Neural cell (in vitro differentiated cells): Measurements from ENCODE around the gene TMEM185B. TPM values are rescaled to one million over a fixed set of nuclear protein-coding genes. Genes with fewer than 3 reads are reported as not detected.
"Not testable (repeated sequence)": the region's sequence is repeated elsewhere in the genome, so short reads cannot be mapped to it uniquely, and the experiment has no call there.

ENCODE experiments used
- H2AFZ ChIP-seq: fragments of 200-600, 300-800 bp; sonication (generic), shearing (Covaris generic); 2 replicates; pipeline ENCODE4 v1.6.0; 2014; ENCODE audit warnings: low read depth, mild to moderate bottlenecking, antibody characterized with exemption, low read length, moderate library complexity
- H3F3A ChIP-seq: fragments of 200-600 bp; shearing (Covaris generic); 2 replicates; pipeline ENCODE4 v1.6.1; 2016; ENCODE audit warnings: mild to moderate bottlenecking, moderate library complexity, mixed read lengths, antibody characterized with exemption, low read length; ENCODE audit not compliant: insufficient read depth, poor library complexity, severe bottlenecking
- H3K27ac ChIP-seq: fragments of 200-600, 300-800 bp; sonication (generic), shearing (Covaris generic); 2 replicates; pipeline ENCODE4 v1.5.1; 2014; ENCODE audit warnings: mild to moderate bottlenecking, low read length, moderate library complexity
- H3K27me3 ChIP-seq: fragments of 300-800, 200-600 bp; sonication (generic), shearing (Covaris generic); 2 replicates; pipeline ENCODE4 v1.6.0; 2014; ENCODE audit warnings: mild to moderate bottlenecking, low read depth, low read length, moderate library complexity; ENCODE audit not compliant: insufficient read depth
- H3K36me3 ChIP-seq: fragments of 300-800, 200-600 bp; sonication (generic), shearing (Covaris generic); 2 replicates; pipeline ENCODE4 v1.5.1; 2014; ENCODE audit warnings: mild to moderate bottlenecking, antibody characterized with exemption, low read length, moderate library complexity; ENCODE audit not compliant: insufficient read depth
- H3K4me2 ChIP-seq: fragments of 300-800, 200-600 bp; sonication (generic), shearing (Covaris generic); 2 replicates; pipeline ENCODE4 v1.6.0; 2014; ENCODE audit warnings: mild to moderate bottlenecking, low read length
- H3K4me3 ChIP-seq: fragments of 300-800, 200-600 bp; sonication (generic), shearing (Covaris generic); 2 replicates; pipeline ENCODE4 v1.5.1; 2014; ENCODE audit warnings: mild to moderate bottlenecking, low read length, moderate library complexity
- H3K79me2 ChIP-seq: fragments of 200-600 bp; shearing (Covaris generic); replicated peaks from 2 replicates; pipeline ENCODE4 v1.6.0; 2014; ENCODE audit warnings: mild to moderate bottlenecking, low read length, moderate library complexity; ENCODE audit not compliant: insufficient read depth
- H3K9ac ChIP-seq: fragments of 300-800, 200-600 bp; sonication (generic), shearing (Covaris generic); 2 replicates; pipeline ENCODE4 v1.6.1; 2016; ENCODE audit warnings: mild to moderate bottlenecking, low read length, mixed read lengths
- H3K9me2 ChIP-seq: fragments of 200-600 bp; shearing (Covaris generic); 2 replicates; pipeline ENCODE4 v1.6.1; 2016; ENCODE audit warnings: mild to moderate bottlenecking, low read length, mixed read lengths; ENCODE audit not compliant: insufficient read depth
- H3K9me3 ChIP-seq: fragments of 200-600, 300-800 bp; sonication (generic), shearing (Covaris generic); 2 replicates; pipeline ENCODE4 v1.6.1; 2016; ENCODE audit warnings: mild to moderate bottlenecking, mixed run types, low read length, moderate library complexity, mixed read lengths
- H4K20me1 ChIP-seq: fragments of 200-600 bp; shearing (Covaris generic); 2 replicates; pipeline ENCODE4 v1.6.1; 2016; ENCODE audit warnings: mild to moderate bottlenecking, mixed run types; ENCODE audit not compliant: insufficient read depth
- EP300 ChIP-seq: fragments of 450-650 bp; conservative IDR thresholded peaks from 2 replicates; pipeline ENCODE4 v1.6.1; 2014; ENCODE audit warnings: antibody characterized with exemption, mild to moderate bottlenecking, moderate library complexity; ENCODE audit not compliant: poor library complexity, severe bottlenecking
- EZH2 ChIP-seq: fragments of 200-600, 300-800 bp; shearing (Covaris generic), sonication (generic); IDR thresholded peaks from 2 replicates; pipeline ENCODE4 v1.6.1; 2014; ENCODE audit warnings: antibody characterized with exemption, low read length, borderline replicate concordance, mild to moderate bottlenecking; ENCODE audit not compliant: insufficient read depth, poor library complexity, severe bottlenecking
- MXI1 ChIP-seq: fragments of 450-650 bp; conservative IDR thresholded peaks from 2 replicates; pipeline ENCODE4 v1.6.1; 2014; ENCODE audit warnings: antibody characterized with exemption, mild to moderate bottlenecking; ENCODE audit not compliant: poor library complexity, severe bottlenecking
- POLR2AphosphoS5 ChIP-seq: IDR thresholded peaks from 2 replicates; pipeline ENCODE4 v1.6.1; 2012
- RAD21 ChIP-seq: fragments of 450-650 bp; conservative IDR thresholded peaks from 2 replicates; pipeline ENCODE4 v1.6.1; 2014; ENCODE audit warnings: antibody characterized with exemption, mild to moderate bottlenecking, moderate library complexity
- REST ChIP-seq: IDR thresholded peaks from 2 replicates; pipeline ENCODE4 v1.6.1; 2012; ENCODE audit warnings: borderline replicate concordance
- SMC3 ChIP-seq: fragments of 450-650 bp; conservative IDR thresholded peaks from 2 replicates; pipeline ENCODE4 v1.6.1; 2014; ENCODE audit warnings: antibody characterized with exemption, mild to moderate bottlenecking, moderate library complexity; ENCODE audit not compliant: poor library complexity
- polyA plus RNA-seq: library from polyadenylated mRNA; depleted of rRNA; stranded (reverse); fragments of >200 nt; gene quantifications from 2 replicates; pipeline ENCODE4 v1.2.3, GENCODE V29; 2014
- TF ChIP-seq, protein P1 (sequence below): fragments of 450-650 bp; IDR thresholded peaks from 2 replicates; pipeline ENCODE4 v1.5.1; 2014; ENCODE audit warnings: antibody characterized with exemption, mild to moderate bottlenecking, moderate library complexity; ENCODE audit not compliant: poor library complexity, severe bottlenecking

Gene TMEM185B
- polyA plus RNA-seq, 1 donor from 2014 or later, result 4.4 TPM

- Histone ChIP-seq H3K4me2 (no peak overlapping the region), H3K9me2 (no peaks in the 10 kb centered on the region), H3K27me3 (no peaks in the 10 kb centered on the region), H3K79me2 (no peaks in the 10 kb centered on the region), H3K4me3 (no peak overlapping the region), H4K20me1 (no peaks in the 10 kb centered on the region), H3K36me3 (no peaks in the 10 kb centered on the region), H3F3A (no peaks in the 10 kb centered on the region), H3K27ac (no peak overlapping the region), H2AFZ (no peak overlapping the region), H3K9me3 (no peaks in the 10 kb centered on the region), H3K9ac (no peak overlapping the region)
- TF ChIP-seq EZH2 (no peak), EP300 (no peak), MXI1 (no peak), POLR2AphosphoS5 (no peak), SMC3 (no peak), REST (no peak), RAD21 (no peak)
- TF ChIP-seq, protein P1, sequence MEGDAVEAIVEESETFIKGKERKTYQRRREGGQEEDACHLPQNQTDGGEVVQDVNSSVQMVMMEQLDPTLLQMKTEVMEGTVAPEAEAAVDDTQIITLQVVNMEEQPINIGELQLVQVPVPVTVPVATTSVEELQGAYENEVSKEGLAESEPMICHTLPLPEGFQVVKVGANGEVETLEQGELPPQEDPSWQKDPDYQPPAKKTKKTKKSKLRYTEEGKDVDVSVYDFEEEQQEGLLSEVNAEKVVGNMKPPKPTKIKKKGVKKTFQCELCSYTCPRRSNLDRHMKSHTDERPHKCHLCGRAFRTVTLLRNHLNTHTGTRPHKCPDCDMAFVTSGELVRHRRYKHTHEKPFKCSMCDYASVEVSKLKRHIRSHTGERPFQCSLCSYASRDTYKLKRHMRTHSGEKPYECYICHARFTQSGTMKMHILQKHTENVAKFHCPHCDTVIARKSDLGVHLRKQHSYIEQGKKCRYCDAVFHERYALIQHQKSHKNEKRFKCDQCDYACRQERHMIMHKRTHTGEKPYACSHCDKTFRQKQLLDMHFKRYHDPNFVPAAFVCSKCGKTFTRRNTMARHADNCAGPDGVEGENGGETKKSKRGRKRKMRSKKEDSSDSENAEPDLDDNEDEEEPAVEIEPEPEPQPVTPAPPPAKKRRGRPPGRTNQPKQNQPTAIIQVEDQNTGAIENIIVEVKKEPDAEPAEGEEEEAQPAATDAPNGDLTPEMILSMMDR, result no peak
These were observed 19.8 kb downstream of the TMEM185B start for GRCh38 chr2:120203251-120204021.

DNA sequence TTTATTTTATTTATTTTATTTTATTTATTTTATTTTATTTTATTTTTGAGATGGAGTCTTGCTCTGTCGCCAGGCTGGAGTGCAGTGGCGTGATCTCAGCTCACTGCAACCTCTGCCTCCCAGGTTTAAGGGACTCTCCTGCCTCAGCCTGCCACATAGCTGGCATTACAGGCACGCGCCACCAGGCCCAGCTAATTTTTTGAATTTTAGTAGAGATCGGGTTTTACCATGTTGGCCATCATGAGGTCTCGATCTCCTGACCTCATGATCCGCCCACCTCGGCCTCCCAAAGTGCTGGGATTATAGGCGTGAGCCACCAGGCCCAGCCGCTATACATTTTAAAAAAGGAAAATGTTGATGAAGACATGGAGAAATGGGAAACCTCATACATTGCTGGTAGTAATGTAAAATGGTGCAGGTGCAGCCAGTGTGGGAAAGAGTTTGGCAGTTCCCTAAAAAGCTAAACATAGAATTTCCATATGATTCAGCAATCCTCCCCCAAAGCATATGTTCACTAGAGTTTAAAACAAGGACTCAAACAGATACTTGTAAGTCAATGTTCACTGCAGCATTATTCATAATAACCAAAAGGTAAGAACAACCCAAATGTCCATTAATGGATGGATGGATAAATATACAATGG, 23.3 kb downstream of the TMEM185B start:
- not testable (repeated sequence) for H3K9ac ChIP-seq, H4K20me1 ChIP-seq, H3K27me3 ChIP-seq, H3F3A ChIP-seq, H3K36me3 ChIP-seq, H3K27ac ChIP-seq, H3K4me3 ChIP-seq, H3K79me2 ChIP-seq, H3K9me2 ChIP-seq, H2AFZ ChIP-seq, H3K4me2 ChIP-seq, H3K9me3 ChIP-seq
